ENCODE results near the gene CPA1.

CPA1 gene

DNA sequence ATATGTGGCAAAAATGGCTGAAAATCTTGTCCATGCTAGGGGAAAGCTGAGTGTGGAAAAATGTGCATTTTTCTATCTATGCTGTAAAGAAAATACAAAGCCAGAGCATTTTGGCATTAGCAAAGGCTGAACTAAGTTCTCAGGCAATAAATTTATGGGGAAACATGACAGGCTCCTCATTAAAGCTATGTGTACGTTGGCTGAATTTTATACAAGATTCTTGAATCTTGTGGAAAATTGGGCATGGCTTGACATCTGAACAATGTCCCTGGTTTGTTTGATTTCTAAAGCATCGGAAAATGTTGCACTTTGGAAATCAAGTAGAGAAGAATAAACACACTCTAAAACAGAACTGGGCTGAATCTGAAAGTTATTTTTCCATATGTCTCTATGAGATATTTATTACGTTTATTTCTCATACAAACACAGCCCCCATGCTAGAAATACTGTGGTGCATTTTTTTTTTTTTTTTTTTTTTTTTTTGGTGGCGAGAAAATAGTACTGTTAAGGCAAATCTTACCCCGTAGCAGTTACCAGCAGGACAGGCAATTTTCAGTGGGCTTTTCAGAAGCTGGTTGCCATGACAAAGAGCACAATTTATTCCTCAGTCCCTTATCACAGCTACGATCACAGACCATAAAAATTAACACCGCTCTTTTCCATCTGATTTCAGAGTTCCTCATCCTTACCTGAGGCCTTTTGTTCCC, 16.9 kb downstream of the CPA1 start:
- no peak for DNase-seq

DNA sequence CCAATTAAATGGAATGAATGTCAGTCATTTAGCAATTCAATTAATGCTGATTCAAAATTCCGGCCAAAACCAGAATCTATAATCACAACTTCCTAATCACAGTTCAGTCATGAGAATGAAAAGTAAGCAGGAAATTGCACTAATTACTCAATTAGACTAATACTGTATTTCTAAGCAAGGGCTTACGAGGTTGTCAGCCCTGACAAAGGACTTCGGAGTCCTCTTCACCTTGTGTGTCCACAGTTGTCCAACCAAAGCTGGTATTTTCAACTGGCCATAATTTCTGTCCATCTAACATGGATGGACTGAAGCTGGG, 17.4 kb downstream of the CPA1 start:
- DNase-seq, result no peak

DNA sequence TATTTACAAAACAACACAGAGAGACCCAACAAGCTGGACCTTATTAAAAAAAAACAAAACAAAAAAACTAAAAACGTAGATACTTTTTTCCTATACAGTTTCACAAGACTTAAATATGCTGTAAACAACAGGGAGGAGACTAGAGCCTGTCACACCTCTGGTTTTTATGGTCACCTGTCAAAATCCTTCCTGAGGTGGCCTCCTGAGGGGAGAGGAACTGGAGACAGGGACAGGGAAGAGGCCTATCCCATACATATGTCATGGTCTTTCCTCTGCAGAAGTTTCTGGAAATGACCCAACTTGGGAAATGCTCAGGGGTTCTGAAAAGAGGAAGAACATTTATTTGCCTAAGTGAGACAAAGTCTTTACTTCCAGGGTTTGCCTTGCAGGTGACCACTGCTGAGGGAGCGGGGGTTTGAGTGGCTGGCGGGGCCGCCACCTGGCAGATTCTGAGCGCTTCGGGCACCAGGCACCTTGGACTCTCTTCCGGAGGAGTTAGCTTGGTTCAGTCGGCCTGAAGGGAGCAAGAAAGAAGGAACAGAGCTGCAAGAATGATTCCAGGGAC, 18.3 kb downstream of the CPA1 start:
- no peak for DNase-seq

DNA sequence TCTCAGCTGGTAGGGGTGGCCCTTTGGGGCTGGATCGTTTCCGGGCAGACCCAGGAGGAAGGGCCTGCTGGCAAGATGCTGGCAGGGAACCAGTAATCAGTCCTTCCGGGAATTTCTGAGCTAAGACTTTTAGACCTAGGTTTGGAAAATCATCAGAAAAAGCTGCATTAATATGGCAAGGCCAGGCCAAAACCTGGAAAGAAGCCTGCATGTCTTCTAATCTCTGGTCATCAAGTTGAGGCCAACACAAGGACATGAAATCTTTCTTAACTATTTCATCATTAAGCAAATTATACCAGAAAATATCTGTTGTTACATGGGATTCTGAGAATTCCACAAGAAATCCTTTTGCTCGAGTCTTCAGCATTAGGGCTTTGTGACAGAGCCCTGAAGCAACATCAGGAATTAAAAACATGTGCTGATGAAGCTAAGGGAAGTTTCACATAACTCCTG, 19.9 kb downstream of the CPA1 start:
- no peak for DNase-seq

DNA sequence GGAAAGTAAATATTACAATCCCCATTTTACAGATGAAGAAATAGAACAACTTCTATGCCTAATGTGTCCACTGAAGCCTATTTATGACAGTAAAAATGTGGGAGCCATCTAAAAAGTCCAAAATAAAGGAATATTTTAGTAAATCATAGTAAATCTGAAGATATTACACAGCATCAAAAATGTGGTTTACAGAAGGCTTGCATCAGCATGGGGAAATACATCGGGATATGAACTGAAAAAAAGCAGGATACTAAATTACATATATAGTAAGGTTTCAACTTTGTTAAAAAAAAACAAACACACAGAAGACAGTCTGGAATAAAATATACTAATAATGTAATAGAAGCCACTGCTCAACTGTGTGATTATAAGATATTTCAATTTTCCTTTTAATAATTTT, 20.8 kb downstream of the CPA1 start:
- no peak for DNase-seq

DNA sequence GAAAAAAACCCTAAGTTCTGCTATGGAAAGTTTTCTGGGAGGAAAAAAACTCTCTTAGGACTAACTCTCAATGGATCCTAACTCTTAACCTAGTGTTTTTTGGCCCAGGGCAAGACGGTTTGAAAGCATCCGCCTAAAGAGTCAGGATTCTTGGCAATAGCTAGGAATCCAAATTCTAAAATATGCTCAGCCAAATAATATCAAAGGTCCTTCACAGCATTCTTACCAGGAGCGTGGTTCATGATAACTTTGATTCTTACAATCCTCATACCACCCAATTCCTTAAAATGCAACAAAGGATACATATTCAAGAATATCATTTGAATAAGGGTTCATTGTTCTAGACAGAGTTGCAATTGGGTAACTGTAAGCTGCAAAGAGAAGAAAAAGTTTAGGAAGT, 21.3 kb downstream of the CPA1 start:
- DNase-seq, result no peak

DNA sequence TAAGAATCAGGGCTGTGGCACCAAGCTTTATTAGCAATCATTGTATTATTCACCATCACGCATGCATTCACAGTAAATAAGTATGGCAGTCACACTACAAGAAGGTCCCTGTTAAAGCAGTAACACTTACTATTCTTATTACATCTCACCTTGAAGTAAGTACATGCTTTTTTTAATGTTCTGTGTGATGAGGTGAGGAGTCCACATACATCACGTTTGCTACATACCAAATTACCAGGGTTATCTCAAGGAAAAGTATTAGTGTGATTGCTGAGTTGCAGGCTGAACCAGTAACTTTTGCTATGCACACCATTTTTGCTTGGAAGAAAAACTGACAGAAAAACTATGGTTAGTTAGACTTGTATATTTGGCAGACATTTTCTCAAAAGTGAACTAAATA, 24.7 kb downstream of the CPA1 start:
- no peak for DNase-seq

DNA sequence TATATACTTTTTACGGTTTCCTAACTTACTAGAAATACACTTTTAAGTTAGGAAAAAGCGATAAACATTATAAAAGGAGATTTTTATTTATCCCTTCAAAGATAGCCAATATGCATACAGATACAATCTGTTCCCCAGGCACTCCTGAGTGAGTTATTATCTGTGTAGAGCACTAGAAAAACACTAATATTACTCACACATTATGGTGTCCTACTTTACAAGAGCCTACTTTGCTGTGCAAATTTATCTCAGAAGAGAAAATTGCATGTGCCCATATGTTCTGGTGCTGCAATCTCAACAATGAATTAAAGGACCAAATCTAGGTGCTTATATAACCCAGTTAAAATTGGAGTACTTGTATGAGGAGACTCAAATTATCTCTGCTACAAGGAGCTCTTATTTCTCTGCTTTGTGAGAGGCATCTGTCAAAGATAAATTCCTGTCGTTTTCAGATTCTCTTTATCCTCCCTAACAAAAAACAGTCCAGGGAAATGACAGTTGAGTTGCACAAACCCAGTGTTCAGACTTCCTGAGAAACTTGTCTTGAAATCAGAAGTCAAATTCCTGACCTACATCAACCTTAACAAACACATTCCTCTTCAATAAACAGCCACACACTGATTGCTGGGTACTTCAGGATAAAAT, 28.9 kb downstream of the CPA1 start:
- DNase-seq, result no peak

DNA sequence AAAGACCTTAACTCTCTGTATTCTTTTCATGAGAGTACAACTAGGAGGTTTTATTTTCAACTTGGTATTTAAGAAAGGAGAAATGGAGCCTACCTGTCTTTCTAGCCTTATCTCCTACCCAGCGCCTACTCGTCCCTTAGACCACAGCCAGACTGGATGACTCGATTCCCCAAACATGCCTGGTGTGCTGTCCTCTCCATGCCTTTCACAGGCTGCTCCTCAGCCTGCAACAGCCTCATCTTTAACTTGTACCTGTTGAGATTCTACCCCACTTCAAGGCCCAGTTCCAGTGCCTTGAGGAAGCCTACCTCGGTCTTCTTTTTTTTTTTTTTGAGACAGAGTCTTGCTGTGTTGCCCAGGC, 29.4 kb downstream of the CPA1 start:
- no peak for DNase-seq

DNA sequence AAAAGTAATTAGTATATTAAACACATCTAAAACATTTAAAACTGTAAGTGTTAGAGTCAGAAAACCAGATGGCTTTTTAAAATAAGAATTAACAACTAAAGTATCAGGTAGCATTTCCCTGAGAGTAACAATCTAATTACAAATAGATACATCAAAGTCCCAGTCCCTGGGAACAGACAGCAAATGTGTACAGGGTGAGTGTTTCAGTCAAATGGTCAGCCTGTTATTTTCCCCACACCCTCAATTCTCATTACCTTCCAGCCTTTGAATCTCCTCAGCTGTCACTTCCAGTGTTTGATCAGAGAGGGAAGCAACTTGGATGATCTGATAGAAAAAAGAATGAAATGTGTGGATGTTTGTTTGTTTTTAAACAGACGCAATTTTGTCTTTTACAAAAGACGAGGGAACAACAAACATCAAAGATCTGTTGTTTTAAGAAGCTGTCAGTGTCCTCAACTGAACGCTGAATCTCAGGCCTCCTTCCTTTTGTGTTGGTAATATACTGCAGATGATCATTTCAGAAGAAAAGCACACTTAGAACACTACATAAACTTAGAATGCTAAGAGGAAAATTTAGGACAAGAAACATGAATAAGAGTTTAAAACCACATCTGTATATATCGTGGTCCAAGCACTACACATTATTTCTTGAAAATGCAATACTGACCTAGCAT, 30.7 kb downstream of the CPA1 start:
- no peak for DNase-seq

DNA sequence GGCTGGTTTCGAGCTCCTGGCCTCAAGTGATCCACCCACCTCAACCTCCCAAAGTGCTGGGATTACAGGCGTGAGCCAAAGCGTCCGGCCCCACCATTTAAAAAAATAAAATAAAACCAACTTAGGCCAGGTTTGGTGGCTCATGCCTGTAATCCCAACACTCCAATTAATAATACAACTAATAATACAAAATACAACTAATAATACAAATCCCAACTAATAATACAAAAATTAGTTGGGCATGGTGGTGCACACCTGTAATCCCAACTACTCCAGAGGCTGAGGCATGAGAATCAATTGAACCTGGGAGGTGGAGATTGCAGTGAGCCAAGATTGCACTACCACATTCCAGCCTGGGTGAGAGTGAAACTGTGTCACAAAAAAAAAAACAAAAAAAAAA, 32.9 kb downstream of the CPA1 start:
- no peak for DNase-seq

DNA sequence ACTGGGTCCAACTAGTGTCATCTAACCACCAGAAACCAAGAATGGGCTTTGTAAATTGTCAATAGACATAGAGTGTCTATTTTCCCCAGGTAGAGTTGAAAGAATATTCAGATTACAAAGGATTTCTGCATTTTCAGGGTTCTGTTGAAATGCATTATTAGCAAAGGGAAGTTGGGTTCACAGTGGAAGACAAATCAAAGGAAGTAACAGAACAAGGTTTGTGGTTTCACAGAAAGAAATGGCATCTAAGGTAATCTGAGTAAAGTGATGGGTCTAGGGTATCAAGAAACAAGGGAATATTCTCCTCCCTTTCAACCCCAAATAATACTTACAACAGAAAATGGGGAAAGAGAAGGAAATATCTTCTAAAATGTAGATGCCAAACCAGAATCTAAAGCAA, 34.7 kb downstream of the CPA1 start:
- DNase-seq, result peak; percentile 8

DNA sequence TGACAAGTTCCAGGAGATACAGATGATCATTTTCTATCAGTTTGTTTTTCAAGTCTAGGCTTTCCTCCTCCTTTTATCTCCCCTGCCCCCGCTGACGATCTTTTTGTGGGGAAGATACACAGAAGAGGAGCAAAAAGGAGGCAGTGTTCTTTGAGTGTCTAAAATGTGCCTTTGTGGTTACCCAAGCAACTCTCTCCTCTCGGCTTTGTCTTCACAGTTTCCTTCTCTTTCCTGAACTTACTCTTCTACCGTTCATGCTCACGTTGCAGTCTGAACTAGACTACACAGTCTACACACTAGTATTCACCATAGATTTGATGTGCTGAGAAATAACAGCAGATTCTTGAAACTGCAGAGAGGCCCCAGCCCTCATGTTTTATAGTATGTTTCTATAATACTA, 36.9 kb downstream of the CPA1 start:
- no peak for DNase-seq

DNA sequence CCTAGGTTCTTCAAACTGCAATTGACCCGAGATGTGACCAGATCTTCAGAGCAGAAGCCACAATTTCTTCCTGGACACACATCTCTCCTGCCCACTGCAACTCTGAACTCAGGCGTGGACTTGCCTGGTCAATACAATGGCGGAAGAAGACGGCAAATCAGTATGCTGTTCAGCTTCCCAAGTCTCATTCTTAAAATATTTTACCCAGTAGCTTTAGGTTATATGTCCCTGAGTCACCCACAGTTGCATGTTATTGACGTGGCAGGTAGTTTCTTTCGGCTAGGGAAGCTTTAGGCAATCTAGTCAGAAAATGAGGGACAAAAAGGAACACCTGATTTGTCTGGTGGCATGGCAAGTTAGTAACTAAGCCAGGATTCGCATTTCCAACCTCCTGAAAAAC, 38.0 kb downstream of the CPA1 start:
- no peak for DNase-seq

DNA sequence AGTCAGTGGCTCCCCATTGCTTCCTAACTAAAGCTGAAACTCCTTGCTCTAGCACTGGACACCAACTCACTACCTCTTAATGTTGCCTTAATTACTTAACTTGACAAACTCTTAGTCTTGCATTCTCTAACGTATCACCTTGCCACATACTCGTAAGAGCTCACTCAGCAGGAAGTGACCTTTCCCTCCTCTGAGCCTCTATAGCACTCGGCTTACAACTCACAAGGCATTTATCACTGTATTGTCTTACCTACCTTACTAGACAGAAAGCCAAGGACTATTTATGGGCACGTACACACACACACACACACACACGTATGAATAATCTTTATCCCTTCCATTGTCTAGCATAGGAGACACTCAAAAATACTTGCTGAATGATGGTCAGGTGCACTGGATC, 39.4 kb downstream of the CPA1 start:
- no peak for DNase-seq

DNA sequence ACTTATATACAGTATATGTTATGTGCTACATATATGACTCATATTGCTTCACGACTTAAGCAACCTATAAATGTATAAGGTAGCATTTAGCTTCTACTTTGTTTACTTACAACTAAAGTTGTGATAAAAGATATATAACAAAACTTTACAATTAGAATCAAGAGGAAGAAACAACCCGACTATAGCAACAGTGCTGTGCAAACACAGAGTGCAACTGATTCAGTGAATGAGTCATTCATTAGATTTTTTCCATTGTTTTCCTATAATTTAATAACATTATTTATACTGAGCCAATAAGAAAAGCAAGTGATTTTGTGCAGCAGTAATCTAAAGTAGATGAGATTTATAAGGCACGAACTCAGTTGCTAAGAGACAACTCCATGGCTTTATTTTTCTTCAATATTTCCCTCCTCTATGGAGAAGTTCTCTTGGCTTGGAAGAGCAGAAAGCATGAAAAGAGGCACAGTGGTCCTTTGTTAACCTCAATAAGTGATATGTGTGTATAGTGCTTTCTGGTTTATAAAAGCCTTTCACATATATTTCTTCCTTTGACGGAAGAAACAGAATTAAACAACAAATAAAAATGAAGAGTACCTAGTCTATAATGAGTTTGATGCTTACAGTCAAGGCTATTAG, 40.8 kb downstream of the CPA1 start:
- no peak for DNase-seq

DNA sequence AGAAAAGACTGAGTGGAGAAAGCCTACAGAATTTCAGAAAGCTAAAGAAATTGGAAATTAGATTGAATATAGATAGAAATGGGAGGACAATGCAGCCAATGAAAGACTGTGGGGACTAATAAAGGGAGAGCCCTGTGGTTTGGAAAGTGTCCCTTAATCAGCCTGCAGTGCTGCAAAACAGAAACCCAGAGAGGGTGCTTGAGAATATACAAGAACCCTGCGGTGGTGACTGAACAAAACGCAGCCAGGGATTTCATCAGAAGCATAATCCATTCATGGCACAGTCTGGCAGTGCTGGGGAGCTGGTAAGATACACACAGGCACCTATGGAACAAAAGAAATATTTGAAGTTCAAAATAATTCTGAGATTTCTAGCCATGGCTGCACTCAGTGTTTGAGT, 41.4 kb downstream of the CPA1 start:
- no peak for DNase-seq

DNA sequence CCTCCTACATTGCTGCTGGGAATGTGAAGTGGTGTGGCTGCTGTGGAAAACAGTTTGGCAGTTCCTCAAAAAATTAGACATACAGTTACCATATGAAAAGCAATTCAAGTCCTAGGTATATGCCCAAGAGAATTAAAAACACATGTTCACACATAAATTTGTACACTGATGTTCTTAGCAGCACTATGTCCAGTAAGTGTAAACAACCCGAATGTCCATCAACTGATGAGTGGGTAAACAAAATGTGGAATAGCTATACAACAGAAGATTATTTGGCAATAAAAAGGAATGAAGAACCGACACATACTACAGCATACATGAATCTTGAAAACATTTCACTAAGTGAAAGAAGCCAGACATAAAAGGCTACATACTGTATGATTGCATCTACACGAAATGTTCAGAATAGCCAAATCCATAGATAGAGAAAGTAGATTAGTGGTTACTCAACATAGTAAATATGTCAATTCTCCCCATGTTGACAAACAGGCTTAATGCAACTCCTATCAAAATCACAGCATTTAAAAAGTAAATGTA, 43.3 kb downstream of the CPA1 start:
- DNase-seq, result no peak

DNA sequence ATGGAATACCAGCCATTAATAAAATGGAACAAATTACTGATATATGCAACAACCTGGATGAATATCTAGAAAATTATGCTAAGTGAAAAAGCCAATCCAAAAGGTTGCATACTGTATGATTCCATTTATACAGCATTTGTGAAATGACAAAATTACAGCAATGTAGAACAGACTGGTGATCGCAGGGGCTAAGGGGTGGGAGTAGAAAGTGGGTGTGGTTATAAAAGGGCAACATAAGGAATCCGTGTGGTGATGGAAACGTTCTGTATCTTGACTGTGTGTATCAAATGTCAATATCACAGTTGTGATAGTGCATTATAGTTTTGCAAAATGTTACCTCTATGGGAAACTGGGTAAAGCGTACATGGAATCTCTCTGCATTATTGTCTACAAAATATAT, 45.5 kb downstream of the CPA1 start:
- DNase-seq, result no peak

DNA sequence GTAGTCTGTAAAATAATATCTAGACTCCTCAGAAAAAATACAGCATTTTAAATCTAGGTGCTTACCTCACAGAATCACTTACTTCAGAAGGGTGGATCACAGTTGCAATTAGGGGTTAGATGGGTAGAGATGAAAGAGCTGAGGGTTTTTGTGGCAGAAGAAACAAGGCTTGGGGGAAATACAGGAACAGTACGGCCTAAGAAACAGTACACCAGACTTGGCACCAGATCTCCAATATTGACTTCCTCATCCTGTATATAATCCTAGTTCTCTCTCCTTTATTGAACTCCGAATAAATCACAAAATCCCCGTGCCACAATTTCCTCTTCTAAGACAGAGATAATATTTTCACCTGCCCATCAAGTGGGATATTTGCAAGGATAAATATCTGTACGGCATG, 46.3 kb downstream of the CPA1 start:
- no peak for DNase-seq

DNA sequence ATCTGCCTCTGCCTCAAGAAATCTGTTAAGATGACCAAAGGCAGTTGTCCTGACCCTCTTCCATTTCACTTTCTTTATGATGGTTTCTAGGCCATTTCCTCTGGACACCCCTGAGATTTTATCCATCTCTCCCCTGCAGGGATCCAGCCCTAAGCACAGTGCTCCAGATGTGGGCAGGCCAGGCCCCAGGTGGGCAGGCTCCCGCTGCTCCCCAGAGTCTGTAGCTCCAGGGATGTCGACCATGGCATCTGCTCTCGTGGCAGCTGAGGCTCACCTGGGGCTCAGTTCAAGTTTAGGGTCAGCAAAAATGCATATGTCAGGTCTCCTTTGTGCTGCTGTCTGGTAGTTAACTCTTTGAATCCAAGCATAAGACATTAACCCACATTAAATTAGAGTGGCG, 48.7 kb downstream of the CPA1 start:
- DNase-seq, result no peak

DNA sequence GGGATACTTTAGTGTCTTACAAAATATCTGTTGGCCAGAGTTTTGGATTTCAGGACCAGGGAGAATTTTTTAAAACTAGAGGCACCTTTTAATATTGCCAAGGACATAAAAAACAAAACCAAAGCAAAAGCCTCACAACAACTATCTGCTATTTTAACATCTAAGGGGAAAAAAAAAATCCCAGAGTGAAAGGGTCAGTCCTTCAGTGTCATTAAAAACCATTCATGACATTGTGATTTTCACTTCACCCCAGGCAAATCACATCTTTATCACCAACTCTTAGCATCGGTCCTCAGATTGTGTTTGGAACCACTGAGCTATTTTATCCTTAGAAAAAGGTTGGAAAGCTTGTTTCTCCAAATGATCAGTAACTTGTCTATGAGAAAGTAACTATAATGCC, 49.8 kb downstream of the CPA1 start:
- DNase-seq, result no peak

DNA sequence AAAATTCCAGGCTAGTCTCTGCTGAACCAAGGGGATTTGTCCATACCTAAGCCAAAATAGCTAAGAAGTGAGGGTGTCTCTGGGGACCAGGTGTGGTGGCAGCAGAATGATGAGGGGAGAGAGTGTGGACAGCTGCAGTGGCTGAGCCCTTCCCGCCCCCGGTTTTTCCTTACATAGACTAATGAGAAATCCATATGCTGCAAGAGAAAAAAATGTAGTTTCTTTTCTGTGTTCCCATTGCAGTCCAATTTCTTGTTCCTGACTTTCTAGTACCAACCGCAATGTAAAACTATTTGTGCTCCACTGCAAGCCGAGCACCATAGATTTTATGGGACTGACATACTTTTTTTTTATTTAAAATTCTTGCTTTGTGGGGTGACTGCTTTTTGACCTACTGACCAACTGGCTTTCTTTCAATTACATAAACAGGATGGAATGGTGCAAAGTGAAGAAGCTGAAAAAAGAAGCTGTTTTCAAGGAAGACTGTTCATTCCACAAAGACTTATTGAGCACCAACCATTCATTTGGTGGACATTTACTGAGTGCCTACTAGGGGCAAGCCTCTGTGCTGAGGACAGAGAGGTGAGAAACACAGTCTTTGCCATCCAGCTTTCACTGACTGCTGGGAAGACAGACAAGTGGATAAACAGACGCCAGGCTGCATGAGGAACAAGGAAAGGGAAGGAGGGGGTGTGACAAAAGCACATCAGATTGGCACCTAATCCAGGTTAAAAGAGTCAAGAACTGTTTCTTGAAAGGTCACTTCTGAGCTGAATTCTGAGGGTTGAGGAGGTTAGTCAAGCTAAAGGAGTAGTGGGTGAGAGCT, 50.8 kb downstream of the CPA1 start:
- no peak for DNase-seq
